ENCODE measurements around the gene CLEC16A. TPM values are rescaled to one million over a fixed set of nuclear protein-coding genes. Genes with fewer than 3 reads are reported as not detected.

CLEC16A gene
- total RNA-seq, 4 donors from 2014 or later = 19.9 to 38.3 (median 35.0) TPM

- H3K27ac ChIP-seq = no peak overlapping the region
- no peak overlapping the region for H3K4me3 ChIP-seq
- H3K4me1 ChIP-seq = peaks cover 0 to 39% (median 5%) of the 10 kb centered on the region in 3 donors
- H3K9me3 ChIP-seq = no peaks in the 10 kb centered on the region
- peaks cover 0 to 7% of the 10 kb centered on the region in 2 donors for H3K36me3 ChIP-seq
- TF ChIP-seq EP300 (IDR thresholded peaks at IDR 0.05) (no peak), POLR2A (IDR thresholded peaks at IDR 0.05) (no peak), CTCF (IDR thresholded peaks at IDR 0.05) (no peak), POLR2AphosphoS5 (IDR thresholded peaks at IDR 0.05) (no peak)
- H3K27me3 ChIP-seq = no peaks in the 10 kb centered on the region
- no peak for ATAC-seq
- WGBS, 2 donors (ENCODE audit: low coverage in 1 of 2) = 88 to 92% methylated on average over 7 to 8 of the region's 8 CpGs
These were observed 194.5 kb downstream of the CLEC16A start for GRCh38 chr16:11138769-11139325.

GRCh38 chr16:11139326-11140097 is 195.1 kb downstream of the CLEC16A start:
- H3K4me1 ChIP-seq = peaks cover 0 to 39% (median 0%) of the 10 kb centered on the region in 3 donors
- peaks cover 0 to 7% of the 10 kb centered on the region in 2 donors for H3K36me3 ChIP-seq
- ATAC-seq = peak; percentile 51
- no peaks in the 10 kb centered on the region for H3K27me3 ChIP-seq
- WGBS, 2 donors (ENCODE audit: low coverage in 1 of 2) = 50 to 80% methylated on average over 3 to 4 of the region's 5 CpGs
- no peak overlapping the region for H3K27ac ChIP-seq
- TF ChIP-seq EP300 (IDR thresholded peaks at IDR 0.05) = no peak
- no peak for TF ChIP-seq POLR2AphosphoS5 (IDR thresholded peaks at IDR 0.05)
- TF ChIP-seq POLR2A (IDR thresholded peaks at IDR 0.05) = no peak
- TF ChIP-seq CTCF (IDR thresholded peaks at IDR 0.05) = no peak
- no peaks in the 10 kb centered on the region for H3K9me3 ChIP-seq
- H3K4me3 ChIP-seq = no peak overlapping the region

GRCh38 chr16:11140098-11140375 is 195.7 kb downstream of the CLEC16A start:
- H3K4me3 ChIP-seq = no peak overlapping the region
- ATAC-seq = no peak
- H3K9me3 ChIP-seq = no peaks in the 10 kb centered on the region
- peaks cover 0 to 7% of the 10 kb centered on the region in 2 donors for H3K36me3 ChIP-seq
- peaks cover 0 to 39% (median 0%) of the 10 kb centered on the region in 3 donors for H3K4me1 ChIP-seq
- WGBS, 2 donors (ENCODE audit: low coverage in 1 of 2) = 63 to 91% methylated on average over 4 to 6 of the region's 8 CpGs
- TF ChIP-seq POLR2AphosphoS5 (IDR thresholded peaks at IDR 0.05) (no peak), CTCF (IDR thresholded peaks at IDR 0.05) (no peak), POLR2A (IDR thresholded peaks at IDR 0.05) (no peak)
- H3K27me3 ChIP-seq = no peaks in the 10 kb centered on the region
- no peak overlapping the region for H3K27ac ChIP-seq

- H3K27me3 ChIP-seq = no peaks in the 10 kb centered on the region
- H3K27ac ChIP-seq = no peak overlapping the region
- TF ChIP-seq CTCF (IDR thresholded peaks at IDR 0.05) (no peak), EP300 (IDR thresholded peaks at IDR 0.05) (no peak), POLR2A (IDR thresholded peaks at IDR 0.05) (no peak), POLR2AphosphoS5 (IDR thresholded peaks at IDR 0.05) (no peak)
- H3K36me3 ChIP-seq = peaks cover 0 to 7% of the 10 kb centered on the region in 2 donors
- H3K4me3 ChIP-seq = no peak overlapping the region
- peaks cover 0 to 39% (median 0%) of the 10 kb centered on the region in 3 donors for H3K4me1 ChIP-seq
- no peaks in the 10 kb centered on the region for H3K9me3 ChIP-seq
- ATAC-seq = no peak
- WGBS, 2 donors (ENCODE audit: low coverage in 1 of 2) = 83 to 93% methylated on average over 2 to 3 of the region's 4 CpGs
These were observed 196.1 kb downstream of the CLEC16A start for GRCh38 chr16:11140466-11140865.

GRCh38 chr16:11140867-11141266 is 196.5 kb downstream of the CLEC16A start:
- H3K27me3 ChIP-seq = no peaks in the 10 kb centered on the region
- peaks cover 0 to 39% (median 0%) of the 10 kb centered on the region in 3 donors for H3K4me1 ChIP-seq
- TF ChIP-seq POLR2AphosphoS5 (IDR thresholded peaks at IDR 0.05) (no peak), CTCF (IDR thresholded peaks at IDR 0.05) (no peak), POLR2A (IDR thresholded peaks at IDR 0.05) (no peak), EP300 (IDR thresholded peaks at IDR 0.05) (no peak)
- WGBS, 2 donors (ENCODE audit: low coverage in 1 of 2) = 100% methylated on average over 1 of the region's 5 CpGs; no CpG with 5 or more reads in 1 of the 2 donors
- peaks cover 0 to 7% of the 10 kb centered on the region in 2 donors for H3K36me3 ChIP-seq
- no peak overlapping the region for H3K4me3 ChIP-seq
- H3K27ac ChIP-seq = no peak overlapping the region
- ATAC-seq = no peak
- no peaks in the 10 kb centered on the region for H3K9me3 ChIP-seq

Measured in gastroesophageal sphincter (tissue), 4 donors.